ENCODE data around the gene CDH4. TPM values are rescaled to one million over a fixed set of nuclear protein-coding genes. Genes with fewer than 3 reads are reported as not detected.

The CDH4 gene
- total and polyA plus RNA-seq, 2 donors (not counting 3 experiments of a cell fraction or from before 2014, with no cell fraction given) = 0.17 to 0.51 TPM

DNA sequence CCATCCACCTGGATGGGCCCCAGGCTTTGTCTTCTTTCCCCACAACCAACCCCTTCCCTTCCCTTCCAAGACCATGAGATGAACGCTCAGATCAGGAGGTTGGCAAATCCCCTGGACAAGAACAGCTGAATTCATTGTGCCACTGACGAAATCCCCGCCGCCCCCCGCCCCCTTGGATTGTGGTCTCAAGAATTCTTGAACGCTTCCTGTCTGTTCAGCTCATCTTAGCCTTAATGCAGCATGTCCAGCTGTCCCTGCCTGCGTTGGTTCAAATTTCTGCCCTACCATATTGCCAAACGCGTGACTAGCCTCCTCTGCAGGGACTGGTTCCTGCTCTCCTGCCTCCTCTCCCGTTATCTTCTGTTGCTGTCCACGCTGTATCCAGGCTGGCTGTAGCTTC, 133.2 kb downstream of the CDH4 start:
- no peak overlapping the region for H3K27ac ChIP-seq (ENCODE audit: insufficient read depth, low read depth, low read length)
- CTCF ChIA-PET = no interaction called here
- H3K4me1 ChIP-seq (ENCODE audit: control insufficient read depth, extremely low read depth, insufficient read depth, low read length) = no peaks in the 10 kb centered on the region
- H3K9ac ChIP-seq (replicated peaks; ENCODE audit: extremely low read depth, insufficient read depth, low read length) = no peak overlapping the region
- intact Hi-C loops (cut with micrococcal nuclease) (no loop called here), dilution Hi-C loops (cut with MboI; ENCODE audit: extremely low pct_ligation_motif_present, low sequenced_read_pairs) (no loop called here)
- H3K9me1 ChIP-seq (replicated peaks; ENCODE audit: control insufficient read depth, extremely low read depth, insufficient read depth, low read length) = no peaks in the 10 kb centered on the region
- H3K36me3 ChIP-seq (ENCODE audit: control insufficient read depth in 2 of 2, extremely low read depth in 1 of 2, insufficient read depth in 2 of 2, low read length in 2 of 2) = no peaks in the 10 kb centered on the region
- FAIRE-seq (no peak), DNase-seq (ENCODE audit: low read depth, low spot score) (no peak)
- H3K9me3 ChIP-seq (replicated peaks; ENCODE audit: control insufficient read depth, insufficient read depth, low read length) = peaks cover 6% of the 10 kb centered on the region
- H3K27me3 ChIP-seq (ENCODE audit: control insufficient read depth in 2 of 2, insufficient read depth in 2 of 2, low read length in 2 of 2) = no peaks in the 10 kb centered on the region
- no TSS peak for BruUV-seq (replicated peaks)
- no peaks in the 10 kb centered on the region for H4K20me1 ChIP-seq (replicated peaks; ENCODE audit: control insufficient read depth, extremely low read depth, insufficient read depth, low read length)
- no peaks in the 10 kb centered on the region for H3K79me2 ChIP-seq (ENCODE audit: control insufficient read depth, insufficient read depth, low read length)
- H2AFZ ChIP-seq (ENCODE audit: low read depth, low read length) = no peak overlapping the region
- POLR2A ChIA-PET = no interaction called here
- no peak overlapping the region for H3K4me3 ChIP-seq (replicated peaks in 1 of 3; ENCODE audit: insufficient read depth in 1 of 3, low read depth in 1 of 3, low read length in 3 of 3)
- no peak overlapping the region for H3K4me2 ChIP-seq (ENCODE audit: insufficient read depth, low read length)
- TF ChIP-seq POLR2A (IDR thresholded peaks at IDR 0.05; ENCODE audit: low read depth, low read length) (no peak), EZH2 (IDR thresholded peaks at IDR 0.05; ENCODE audit: borderline replicate concordance, low read depth, low read length, severe bottlenecking) (no peak), GATA2 (IDR thresholded peaks at IDR 0.05; ENCODE audit: insufficient read depth, insufficient read length, low read depth, low read length) (no peak), FOS (IDR thresholded peaks at IDR 0.05; ENCODE audit: borderline replicate concordance, insufficient read depth, low read length) (no peak), POLR2AphosphoS5 (IDR thresholded peaks at IDR 0.05; ENCODE audit: insufficient read depth, low read depth, low read length) (no peak), CTCF (IDR thresholded peaks at IDR 0.05; ENCODE audit: extremely low read depth in 1 of 2, insufficient read depth in 1 of 2, low read depth in 1 of 2, low read length in 2 of 2) (no peak), MYC (IDR thresholded peaks at IDR 0.05; ENCODE audit: low read depth, low read length) (no peak), JUN (IDR thresholded peaks at IDR 0.05; ENCODE audit: borderline replicate concordance, insufficient read depth, insufficient read length, low read depth) (no peak)
- TF ChIP-seq, protein P1, sequence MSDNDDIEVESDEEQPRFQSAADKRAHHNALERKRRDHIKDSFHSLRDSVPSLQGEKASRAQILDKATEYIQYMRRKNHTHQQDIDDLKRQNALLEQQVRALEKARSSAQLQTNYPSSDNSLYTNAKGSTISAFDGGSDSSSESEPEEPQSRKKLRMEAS (IDR thresholded peaks at IDR 0.05; ENCODE audit: insufficient read depth, insufficient read length) = no peak

Measured in endothelial cell of umbilical vein (primary cell).